ENCODE results near the gene OR6S1. TPM values are rescaled to one million over a fixed set of nuclear protein-coding genes. Genes with fewer than 3 reads are reported as not detected.
A peak's percentile ranks its signal among the peaks of the same experiment; 100 is the strongest.
"Not testable (repeated sequence)": the region's sequence is repeated elsewhere in the genome, so short reads cannot be mapped to it uniquely, and the experiment has no call there.

The OR6S1 gene
- total and polyA plus RNA-seq, 7 experiments from 2014 or later: not detected

DNA sequence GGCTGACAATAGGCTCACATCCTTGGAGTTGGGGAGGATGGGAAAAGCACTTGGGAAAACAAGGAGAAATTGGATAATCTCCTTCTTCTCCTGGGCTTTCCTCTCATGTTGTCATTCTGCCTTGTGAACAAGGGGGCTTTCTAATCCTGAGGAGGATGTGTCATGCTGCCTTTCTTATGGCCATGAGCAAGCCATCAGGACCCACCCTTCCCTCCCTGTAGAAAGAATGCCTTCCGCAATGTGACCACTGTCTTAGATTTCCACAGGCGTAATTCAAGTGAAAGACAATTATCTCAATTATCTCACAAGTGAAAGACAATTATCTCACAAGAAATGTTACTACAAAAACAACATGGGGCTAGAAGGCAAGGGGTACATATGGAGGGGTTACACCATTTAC is 3.0 kb upstream of the OR6S1 start:
- no peaks in the 10 kb centered on the region for H3K4me1 ChIP-seq (ENCODE audit: control insufficient read depth in 2 of 2, insufficient read depth in 2 of 2, low read length in 2 of 2)
- Mint-ChIP-seq H3K9me3 (peaks cover 0 to 2% (median 0%) of the 10 kb centered on the region in 11 donors), H3K27me3 (peaks cover 26 to 54% (median 33%) of the 10 kb centered on the region in 5 donors), H3K4me3 (no peak overlapping the region), H3K4me1 (no peaks in the 10 kb centered on the region), H3K36me3 (peaks cover 0 to 3% (median 0%) of the 10 kb centered on the region in 5 donors), H3K27ac (no peak overlapping the region)
- H3K9me3 ChIP-seq (ENCODE audit: control insufficient read depth in 2 of 3, low read length in 3 of 3): no peaks in the 10 kb centered on the region
- ATAC-seq: no peak
- H3K27me3 ChIP-seq (ENCODE audit: control insufficient read depth in 2 of 2, insufficient read depth in 2 of 2, low read length in 2 of 2): peaks cover 0 to 3% of the 10 kb centered on the region in 2 donors
- H3K4me3 ChIP-seq (ENCODE audit: low read length): no peak overlapping the region
- DNase-seq: no peak
- CTCF ChIA-PET: no interaction called here
- H3K36me3 ChIP-seq (ENCODE audit: control insufficient read depth in 2 of 3, insufficient read depth in 3 of 3, low read length in 3 of 3): no peaks in the 10 kb centered on the region
- POLR2A ChIA-PET: interaction anchor here (1.1 kb wide), 1 partner anchor 22 kb away, joined by 3 read pairs; no protein-coding TSS in a partner anchor
- no peak overlapping the region for H3K27ac ChIP-seq (ENCODE audit: low read depth, low read length)
- intact Hi-C loops (cut with micrococcal nuclease): no loop called here

DNA sequence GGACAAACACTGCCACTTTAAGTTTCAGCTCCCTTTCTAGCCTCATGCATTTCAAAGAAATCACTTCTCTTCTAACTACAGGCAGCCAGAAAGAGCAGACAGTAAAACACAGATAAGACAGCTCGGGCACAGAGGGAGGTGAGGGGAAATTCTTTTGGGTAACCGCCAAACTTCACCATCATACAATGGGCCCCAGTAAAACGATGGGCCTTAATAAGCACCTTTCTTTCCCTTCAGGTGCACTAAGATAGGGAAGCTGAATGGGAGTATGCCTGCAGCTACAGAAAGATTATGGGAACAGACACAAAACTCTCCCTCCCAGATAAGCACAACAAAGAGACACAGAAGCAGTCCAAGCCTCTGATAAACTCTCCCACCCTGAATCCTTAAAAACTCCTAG is 1.3 kb upstream of the OR6S1 start:
- ATAC-seq; H3K4me1 Mint-ChIP-seq; H3K4me3 ChIP-seq (ENCODE audit: low read length); H3K27ac Mint-ChIP-seq; DNase-seq; H3K4me1 ChIP-seq (ENCODE audit: control insufficient read depth in 2 of 2, insufficient read depth in 2 of 2, low read length in 2 of 2); H3K9me3 Mint-ChIP-seq; H3K36me3 ChIP-seq (ENCODE audit: control insufficient read depth in 2 of 3, insufficient read depth in 3 of 3, low read length in 3 of 3); H3K27ac ChIP-seq (ENCODE audit: low read depth, low read length); POLR2A ChIA-PET; H3K27me3 ChIP-seq (ENCODE audit: control insufficient read depth in 2 of 2, insufficient read depth in 2 of 2, low read length in 2 of 2); intact Hi-C loops (cut with micrococcal nuclease); H3K9me3 ChIP-seq (ENCODE audit: control insufficient read depth in 2 of 3, low read length in 3 of 3); H3K4me3 Mint-ChIP-seq; H3K36me3 Mint-ChIP-seq: not testable (repeated sequence)
- H3K27me3 Mint-ChIP-seq: peaks cover 18 to 53% (median 28%) of the 10 kb centered on the region in 5 donors
- CTCF ChIA-PET: interaction anchor here (1.0 kb wide), 1 partner anchor 20 kb away, joined by 3 read pairs; no protein-coding TSS in a partner anchor

DNA sequence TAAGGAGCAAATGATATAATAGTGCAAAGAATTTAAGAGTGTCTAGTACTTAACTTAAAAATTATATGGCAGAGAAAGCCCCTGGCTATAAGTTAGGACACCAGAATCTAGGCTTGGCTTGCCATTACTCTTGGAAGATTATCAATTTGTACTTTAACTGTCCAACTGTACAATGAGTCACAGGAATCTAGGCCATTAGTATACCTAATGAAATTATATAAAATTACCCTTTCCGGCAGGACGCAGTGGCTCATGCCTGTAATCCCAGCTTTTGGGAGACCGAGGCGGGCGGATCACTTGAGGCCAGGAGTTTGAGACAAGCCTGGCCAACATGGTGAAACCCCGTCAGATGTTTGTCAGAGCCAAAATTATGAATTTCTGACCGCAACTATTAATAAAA is 691 bp upstream of the OR6S1 start:
- no peaks in the 10 kb centered on the region for H3K4me1 ChIP-seq (ENCODE audit: control insufficient read depth in 2 of 2, insufficient read depth in 2 of 2, low read length in 2 of 2)
- Mint-ChIP-seq H3K4me3 (no peak overlapping the region), H3K27ac (no peak overlapping the region), H3K4me1 (no peaks in the 10 kb centered on the region), H3K36me3 (peaks cover 0 to 3% (median 0%) of the 10 kb centered on the region in 5 donors), H3K9me3 (no peaks in the 10 kb centered on the region), H3K27me3 (peaks cover 18 to 51% (median 28%) of the 10 kb centered on the region in 5 donors)
- ChIA-PET CTCF (interaction anchor here (1.0 kb wide), 1 partner anchor 21 kb away, joined by 3 read pairs; no protein-coding TSS in a partner anchor), POLR2A (no interaction called here)
- H3K27me3 ChIP-seq (ENCODE audit: control insufficient read depth in 2 of 2, insufficient read depth in 2 of 2, low read length in 2 of 2): no peaks in the 10 kb centered on the region
- no peaks in the 10 kb centered on the region for H3K9me3 ChIP-seq (ENCODE audit: control insufficient read depth in 2 of 3, low read length in 3 of 3)
- H3K27ac ChIP-seq (ENCODE audit: low read depth, low read length): no peak overlapping the region
- H3K36me3 ChIP-seq (ENCODE audit: control insufficient read depth in 2 of 3, insufficient read depth in 3 of 3, low read length in 3 of 3): no peaks in the 10 kb centered on the region
- intact Hi-C loops (cut with micrococcal nuclease): no loop called here
- DNase-seq (no peak), ATAC-seq (no peak)
- H3K4me3 ChIP-seq (ENCODE audit: low read length): no peak overlapping the region

GRCh38 chr14:20632831-20633691 is 8.4 kb downstream of the OR6S1 start:
- Mint-ChIP-seq H3K4me1 (peaks cover 15 to 57% (median 43%) of the 10 kb centered on the region in 7 donors), H3K27me3 (peaks cover 25 to 82% (median 33%) of the 10 kb centered on the region in 5 donors), H3K36me3 (peaks cover 0 to 3% (median 0%) of the 10 kb centered on the region in 5 donors), H3K4me3 (peak overlapping the region; percentile 74 to 93 (median 88)), H3K9me3 (peaks cover 0 to 27% (median 0%) of the 10 kb centered on the region in 11 donors), H3K27ac (peak overlapping the region; percentile 77 to 98 (median 88))
- DNase-seq: peak in 8 of 9 donors; percentile 45 to 80 (median 64)
- Histone ChIP-seq H3K27me3 (ENCODE audit: control insufficient read depth in 2 of 2, insufficient read depth in 2 of 2, low read length in 2 of 2) (no peaks in the 10 kb centered on the region), H3K4me1 (ENCODE audit: control insufficient read depth in 2 of 2, insufficient read depth in 2 of 2, low read length in 2 of 2) (peaks cover 0 to 9% of the 10 kb centered on the region in 2 donors), H3K36me3 (ENCODE audit: control insufficient read depth in 2 of 3, insufficient read depth in 3 of 3, low read length in 3 of 3) (no peaks in the 10 kb centered on the region), H3K27ac (ENCODE audit: low read depth, low read length) (no peak overlapping the region), H3K4me3 (ENCODE audit: low read length) (peak overlapping the region; percentile 51), H3K9me3 (ENCODE audit: control insufficient read depth in 2 of 3, low read length in 3 of 3) (no peaks in the 10 kb centered on the region)
- POLR2A ChIA-PET: interaction anchor here (0.6 to 3.7 kb wide), 4 partner anchors 10 to 172 kb away, joined by 3 to 39 read pairs (median 4); partner anchors contain the start of gene PIP4P1
- peak; percentile 70 for ATAC-seq
- CTCF ChIA-PET: interaction anchor here (0.5 to 1.9 kb wide), 5 partner anchors 19 to 307 kb away, joined by 3 to 7 read pairs (median 4); no protein-coding TSS in a partner anchor
- intact Hi-C loops (cut with micrococcal nuclease): loop anchor here (1.0 to 10.0 kb wide), 8 partner anchors 9 to 290 kb away; partner anchors contain the start of genes PARP2 (in 1 of the 2) and RNASE6 (in 1 of the 2)

DNA sequence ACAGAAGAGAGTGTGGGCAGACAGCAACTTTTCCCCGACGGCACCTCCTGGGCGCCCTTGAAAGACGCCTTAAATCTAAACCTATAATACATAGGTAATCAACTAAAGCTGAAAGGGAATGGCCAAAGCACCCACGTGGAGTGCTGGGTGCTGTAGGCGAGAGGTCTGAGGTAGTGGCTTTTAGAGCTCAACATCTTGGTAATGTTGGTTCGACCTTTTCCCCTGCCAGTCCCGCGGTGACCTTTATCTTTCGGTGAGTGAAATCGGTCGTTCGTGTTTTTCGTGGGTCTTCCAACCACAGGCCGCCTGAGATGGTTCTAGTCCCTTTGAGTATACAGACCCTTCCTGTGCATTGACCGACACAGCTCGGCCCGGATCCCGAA is 9.1 kb downstream of the OR6S1 start:
- Mint-ChIP-seq H3K27ac (peak overlapping the region; percentile 77 to 98 (median 88)), H3K4me1 (peaks cover 20 to 63% (median 50%) of the 10 kb centered on the region in 7 donors), H3K4me3 (peak overlapping the region; percentile 74 to 93 (median 88)), H3K36me3 (peaks cover 0 to 3% (median 0%) of the 10 kb centered on the region in 5 donors), H3K9me3 (peaks cover 0 to 27% (median 0%) of the 10 kb centered on the region in 11 donors), H3K27me3 (peaks cover 26 to 86% (median 39%) of the 10 kb centered on the region in 5 donors)
- peak; percentile 5 for ATAC-seq
- Histone ChIP-seq H3K4me1 (ENCODE audit: control insufficient read depth in 2 of 2, insufficient read depth in 2 of 2, low read length in 2 of 2) (peaks cover 0 to 15% of the 10 kb centered on the region in 2 donors), H3K27ac (ENCODE audit: low read depth, low read length) (no peak overlapping the region), H3K9me3 (ENCODE audit: control insufficient read depth in 2 of 3, low read length in 3 of 3) (no peaks in the 10 kb centered on the region), H3K4me3 (ENCODE audit: low read length) (peak overlapping the region; percentile 51), H3K27me3 (ENCODE audit: control insufficient read depth in 2 of 2, insufficient read depth in 2 of 2, low read length in 2 of 2) (no peaks in the 10 kb centered on the region), H3K36me3 (ENCODE audit: control insufficient read depth in 2 of 3, insufficient read depth in 3 of 3, low read length in 3 of 3) (no peaks in the 10 kb centered on the region)
- CTCF ChIA-PET: interaction anchor here (1.0 to 1.9 kb wide), 5 partner anchors 18 to 306 kb away, joined by 4 to 7 read pairs (median 4); partner anchors contain the start of gene RNASE4
- DNase-seq: peak in 1 of 9 donors; percentile 40
- intact Hi-C loops (cut with micrococcal nuclease): loop anchor here (1.0 to 10.0 kb wide), 6 partner anchors 8 to 152 kb away; partner anchors contain the start of gene RNASE6 (in 1 of the 2)
- POLR2A ChIA-PET: interaction anchor here (0.6 to 3.7 kb wide), 5 partner anchors 9 to 171 kb away, joined by 3 to 39 read pairs (median 4); partner anchors contain the start of genes PIP4P1 and RNASE4

DNA sequence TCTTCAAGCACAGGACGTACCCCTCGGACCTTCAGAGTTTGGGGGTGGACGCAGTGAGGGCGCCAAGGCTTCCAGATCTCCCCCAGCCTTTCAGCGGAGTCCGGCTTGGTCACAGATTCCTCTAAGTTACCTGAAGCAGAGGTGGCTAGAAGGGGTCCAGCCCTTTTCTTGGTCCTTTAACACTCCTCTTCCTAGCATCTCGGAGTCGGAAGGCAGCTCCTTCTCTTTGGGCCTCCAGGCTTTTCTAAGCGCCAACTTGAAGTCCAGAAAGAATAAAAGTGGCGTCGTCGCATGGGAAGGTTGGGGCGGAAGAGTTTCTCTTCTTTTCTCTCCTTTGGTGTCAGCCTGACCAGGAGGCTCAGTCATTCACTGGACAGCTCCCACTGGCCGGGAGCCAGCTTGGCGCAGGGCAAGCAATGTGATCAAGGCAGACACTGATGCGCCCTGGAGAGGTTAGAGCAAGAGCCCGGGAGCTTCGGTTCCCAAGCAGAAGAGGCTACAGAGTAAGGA is 9.6 kb downstream of the OR6S1 start:
- DNase-seq: no peak
- Histone ChIP-seq H3K4me3 (ENCODE audit: low read length) (peak overlapping the region; percentile 51), H3K36me3 (ENCODE audit: control insufficient read depth in 2 of 3, insufficient read depth in 3 of 3, low read length in 3 of 3) (no peaks in the 10 kb centered on the region), H3K27me3 (ENCODE audit: control insufficient read depth in 2 of 2, insufficient read depth in 2 of 2, low read length in 2 of 2) (no peaks in the 10 kb centered on the region), H3K4me1 (ENCODE audit: control insufficient read depth in 2 of 2, insufficient read depth in 2 of 2, low read length in 2 of 2) (peaks cover 0 to 15% of the 10 kb centered on the region in 2 donors), H3K9me3 (ENCODE audit: control insufficient read depth in 2 of 3, low read length in 3 of 3) (no peaks in the 10 kb centered on the region), H3K27ac (ENCODE audit: low read depth, low read length) (no peak overlapping the region)
- CTCF ChIA-PET: interaction anchor here (0.8 to 1.9 kb wide), 6 partner anchors 18 to 306 kb away, joined by 3 to 7 read pairs (median 4); partner anchors contain the start of gene RNASE4
- peaks cover 0 to 3% (median 0%) of the 10 kb centered on the region in 5 donors for H3K36me3 Mint-ChIP-seq
- ATAC-seq: no peak
- peaks cover 26 to 89% (median 43%) of the 10 kb centered on the region in 5 donors for H3K27me3 Mint-ChIP-seq
- peaks cover 23 to 68% (median 53%) of the 10 kb centered on the region in 7 donors for H3K4me1 Mint-ChIP-seq
- intact Hi-C loops (cut with micrococcal nuclease): loop anchor here (1.0 to 10.0 kb wide), 7 partner anchors 8 to 153 kb away; partner anchors contain the start of gene RNASE6 (in 1 of the 2)
- POLR2A ChIA-PET: interaction anchor here (0.9 to 3.7 kb wide), 5 partner anchors 18 to 170 kb away, joined by 3 to 39 read pairs (median 4); partner anchors contain the start of genes PIP4P1 and RNASE4
- H3K27ac Mint-ChIP-seq: peak overlapping the region in 8 of 9 donors; percentile 25 to 77 (median 66)
- H3K9me3 Mint-ChIP-seq: peaks cover 0 to 29% (median 0%) of the 10 kb centered on the region in 11 donors
- H3K4me3 Mint-ChIP-seq: peak overlapping the region; percentile 74 to 93 (median 88)

Measured in naive thymus-derived CD4-positive, alpha-beta T cell (primary cell).